ENCODE data around the gene ZC3H11A. TPM values are rescaled to one million over a fixed set of nuclear protein-coding genes. Genes with fewer than 3 reads are reported as not detected.
"Not testable (repeated sequence)": the region's sequence is repeated elsewhere in the genome, so short reads cannot be mapped to it uniquely, and the experiment has no call there.

Gene ZC3H11A
- total RNA-seq, 1 donor from 2014 or later = 71.1 TPM

GRCh38 chr1:203760506-203760905 is 34.9 kb upstream of the ZC3H11A start:
- no peak for TF ChIP-seq CTCF (IDR thresholded peaks at IDR 0.05; ENCODE audit: insufficient read depth, low read length, poor library complexity, severe bottlenecking)
- H3K27me3 ChIP-seq (ENCODE audit: control insufficient read depth, insufficient read depth, low read length) = no peaks in the 10 kb centered on the region
- H3K4me3 ChIP-seq (ENCODE audit: low read depth, low read length) = no peak overlapping the region
- no peaks in the 10 kb centered on the region for H3K36me3 ChIP-seq (ENCODE audit: control insufficient read depth, insufficient read depth, low read length)
- DNase-seq (ENCODE audit: low read depth) = no peak

DNA sequence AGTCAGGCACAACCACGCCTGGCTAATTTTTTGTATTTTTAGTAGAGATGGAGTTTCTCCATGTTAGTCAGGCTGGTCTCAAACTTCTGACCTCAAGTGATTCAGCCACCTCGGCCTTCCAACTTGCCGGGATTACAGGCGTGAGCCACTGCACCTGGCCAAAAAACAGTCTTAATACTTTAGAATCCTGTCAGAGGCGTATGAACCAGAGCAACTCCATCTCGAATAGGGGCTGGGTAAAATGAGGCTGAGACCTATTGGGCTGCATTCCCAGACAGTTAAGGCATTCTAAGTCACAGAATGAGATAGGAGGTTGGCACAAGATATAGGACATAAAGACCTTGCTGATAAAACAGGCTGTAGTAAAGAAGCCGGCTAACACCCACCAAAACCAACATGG is 33.5 kb upstream of the ZC3H11A start:
- H3K4me3 ChIP-seq (ENCODE audit: low read depth, low read length) = not testable (repeated sequence)

DNA sequence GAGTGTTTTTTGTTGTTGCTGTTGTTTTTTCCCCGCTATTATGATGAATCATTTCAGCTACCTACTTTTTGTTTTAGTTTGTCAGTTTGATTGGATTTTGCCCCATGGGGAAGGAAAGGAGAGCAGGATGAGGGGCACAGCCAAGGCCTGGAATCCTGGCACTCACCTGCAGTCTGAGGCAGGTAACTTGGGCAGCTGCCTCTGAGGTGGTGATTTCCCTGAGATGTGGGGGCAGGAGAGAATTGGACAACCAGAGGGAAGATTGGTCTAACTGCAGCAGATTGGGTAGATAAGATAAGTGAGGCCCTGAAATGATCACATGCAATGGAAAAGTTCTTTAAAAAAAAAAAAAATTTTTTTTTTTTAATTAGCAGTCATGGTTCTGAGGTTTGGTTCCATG is 31.9 kb upstream of the ZC3H11A start:
- DNase-seq (ENCODE audit: low read depth) = no peak
- Histone ChIP-seq H3K36me3 (ENCODE audit: control insufficient read depth, insufficient read depth, low read length) (no peaks in the 10 kb centered on the region), H3K4me3 (ENCODE audit: low read depth, low read length) (no peak overlapping the region), H3K27me3 (ENCODE audit: control insufficient read depth, insufficient read depth, low read length) (no peaks in the 10 kb centered on the region)
- TF ChIP-seq CTCF (IDR thresholded peaks at IDR 0.05; ENCODE audit: insufficient read depth, low read length, poor library complexity, severe bottlenecking) = no peak

More for the DNA sequence above, 33.5 kb upstream of the ZC3H11A start:
- not testable (repeated sequence) for H3K36me3 ChIP-seq (ENCODE audit: control insufficient read depth, insufficient read depth, low read length); H3K27me3 ChIP-seq (ENCODE audit: control insufficient read depth, insufficient read depth, low read length); DNase-seq (ENCODE audit: low read depth)

DNA sequence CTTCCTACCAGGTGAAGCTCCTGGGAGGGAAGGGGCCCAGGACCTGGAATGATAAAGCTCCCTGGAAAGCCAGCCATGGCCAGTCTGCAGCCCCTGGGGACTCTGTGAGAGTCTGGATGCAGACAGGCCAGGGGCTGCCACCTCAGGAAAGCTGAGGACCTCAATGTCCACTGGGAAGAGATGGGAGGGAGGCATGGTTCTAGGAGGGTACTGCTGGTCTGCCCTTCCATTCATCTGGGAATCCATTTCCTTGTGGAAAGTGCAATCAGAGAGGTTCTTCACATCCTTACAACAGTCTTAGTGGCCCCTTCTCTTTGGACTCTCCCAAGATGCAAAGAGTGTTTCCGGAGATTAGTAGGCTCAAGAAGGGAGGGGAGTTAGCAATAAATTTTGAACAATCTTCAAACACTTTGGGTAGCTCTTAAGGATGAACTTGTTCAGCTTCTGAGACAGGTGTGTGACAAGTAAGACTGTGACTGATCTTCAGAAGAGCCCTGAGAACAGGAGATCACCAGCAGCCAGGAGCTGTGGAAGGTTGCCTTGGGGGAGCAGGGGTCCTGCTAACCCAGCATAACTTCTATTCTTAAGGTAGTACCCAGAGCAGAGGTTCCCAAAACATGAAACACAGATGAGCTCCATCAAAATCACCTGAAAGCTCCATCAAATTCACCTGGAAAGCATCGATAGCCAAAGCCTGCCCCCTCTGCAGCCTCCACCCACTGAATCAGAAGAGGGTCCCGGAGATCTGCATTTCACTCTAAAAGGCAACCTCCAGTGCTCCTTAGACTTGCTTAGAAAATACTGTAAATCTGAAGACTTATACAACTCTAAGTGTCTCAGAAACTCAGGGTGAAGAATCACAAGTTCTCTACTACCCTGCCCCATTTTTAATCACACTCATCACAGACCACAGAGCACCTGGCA is 31.1 kb upstream of the ZC3H11A start:
- no peak for TF ChIP-seq CTCF (IDR thresholded peaks at IDR 0.05; ENCODE audit: insufficient read depth, low read length, poor library complexity, severe bottlenecking)
- DNase-seq (ENCODE audit: low read depth) = no peak
- H3K27me3 ChIP-seq (ENCODE audit: control insufficient read depth, insufficient read depth, low read length) = no peaks in the 10 kb centered on the region
- no peak overlapping the region for H3K4me3 ChIP-seq (ENCODE audit: low read depth, low read length)
- H3K36me3 ChIP-seq (ENCODE audit: control insufficient read depth, insufficient read depth, low read length) = no peaks in the 10 kb centered on the region

DNA sequence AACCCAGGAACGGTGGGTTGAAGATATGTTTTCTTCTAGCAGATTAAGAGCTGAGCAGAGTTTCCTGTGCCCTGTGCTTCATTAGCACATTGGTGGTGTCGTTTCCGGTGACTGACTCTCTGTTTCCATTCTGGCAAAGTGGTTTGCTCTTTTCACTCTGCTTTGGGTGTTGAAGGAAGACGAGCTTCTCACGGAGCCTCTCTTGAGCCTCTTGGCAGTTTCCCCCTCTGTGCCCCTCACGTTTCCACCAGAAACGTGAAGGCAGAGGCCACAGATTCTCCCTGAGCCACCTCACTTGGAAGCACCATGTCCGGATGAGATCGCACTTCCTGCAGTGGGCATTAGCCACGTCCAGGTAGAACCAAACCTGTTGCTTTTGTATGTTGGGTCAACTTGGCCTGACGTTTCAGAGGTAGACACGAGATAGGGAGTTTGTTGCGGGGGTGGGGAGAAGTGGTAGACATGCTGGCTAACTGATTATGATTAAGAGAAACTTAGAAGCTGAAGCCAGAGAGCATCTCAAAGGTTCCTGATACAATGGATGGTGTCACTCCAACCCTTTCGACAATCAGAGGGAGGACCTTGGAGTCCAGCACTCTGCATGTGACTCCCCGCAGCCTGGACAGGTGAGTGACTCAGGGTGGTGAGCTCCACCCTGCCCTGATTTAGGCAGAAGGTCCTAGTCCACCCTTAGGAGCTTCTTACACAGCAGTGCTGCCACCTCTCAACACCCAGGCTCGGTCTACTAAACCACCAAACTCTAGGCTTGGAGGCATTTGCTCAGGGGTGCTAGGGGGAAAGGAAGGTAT is 30.2 kb upstream of the ZC3H11A start, which contains the start of gene LAX1:
TSS of gene LAX1 (plus strand) at position 155 of the 809 bp plus-strand sequence. CDS start at position 538, 383 bp downstream.
- TF ChIP-seq CTCF (IDR thresholded peaks at IDR 0.05; ENCODE audit: insufficient read depth, low read length, poor library complexity, severe bottlenecking) = no peak
- DNase-seq (ENCODE audit: low read depth) = no peak
- H3K4me3 ChIP-seq (ENCODE audit: low read depth, low read length) = no peak within 1 kb of the TSS
- no peaks in the 10 kb centered on the region for H3K36me3 ChIP-seq (ENCODE audit: control insufficient read depth, insufficient read depth, low read length)
- no peaks in the 10 kb centered on the region for H3K27me3 ChIP-seq (ENCODE audit: control insufficient read depth, insufficient read depth, low read length)

DNA sequence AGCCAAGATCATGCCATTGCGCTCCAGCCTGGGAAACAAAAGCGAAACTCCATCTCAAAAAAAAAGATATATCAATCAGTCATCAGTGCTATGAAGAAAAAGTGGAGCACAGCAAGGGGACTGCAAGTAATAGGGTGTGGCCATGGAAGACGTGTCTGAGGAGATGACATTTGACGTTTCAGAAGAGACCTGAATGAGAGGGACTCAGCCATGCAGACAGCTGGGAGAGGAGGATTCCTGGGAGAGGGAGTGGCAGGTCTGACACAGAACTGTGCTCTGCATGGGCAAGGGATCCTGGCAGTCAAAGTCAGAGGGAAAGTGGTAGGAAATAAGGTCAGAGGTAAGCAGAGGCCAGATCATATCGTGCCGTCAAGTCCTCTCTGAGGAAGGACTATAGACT is 27.2 kb upstream of the ZC3H11A start:
- DNase-seq (ENCODE audit: low read depth) = no peak
- Histone ChIP-seq H3K4me3 (ENCODE audit: low read depth, low read length) (no peak overlapping the region), H3K27me3 (ENCODE audit: control insufficient read depth, insufficient read depth, low read length) (no peaks in the 10 kb centered on the region), H3K36me3 (ENCODE audit: control insufficient read depth, insufficient read depth, low read length) (no peaks in the 10 kb centered on the region)
- TF ChIP-seq CTCF (IDR thresholded peaks at IDR 0.05; ENCODE audit: insufficient read depth, low read length, poor library complexity, severe bottlenecking) = no peak

Data from kidney epithelial cell (primary cell).